K562 (cell line): ENCODE results near the gene SH3RF1. TPM values are rescaled to one million over a fixed set of nuclear protein-coding genes. Genes with fewer than 3 reads are reported as not detected.

Experiments used
- polyA plus RNA-seq, 8 experiments: library from polyadenylated mRNA; depleted of rRNA in 4 of 8; stranded (reverse) in 5 of 8; unstranded in 3 of 8; fragments of >200 nt; fragmentation: Nextera tagmentation in 2 of 8; fragmentation: Illumina TruSeq in 1 of 8; extraction: Ambion mirVana in 2 of 8; extraction: Trizol in 1 of 8; gene quantifications; 2 replicates each; pipeline versions ENCODE4 v1.2.1 to v1.2.3, GENCODE V29; 2011 to 2014; ENCODE audit warnings: inconsistent platforms in 1 of 8, missing spikeins in 1 of 8
- total RNA-seq, 7 experiments: library from RNA; depleted of rRNA in 6 of 7; stranded (reverse); fragments of >200 nt in 6 of 7; fragmentation: Illumina TruSeq in 2 of 7; extraction: Trizol in 2 of 7; gene quantifications; 2 replicates each; pipeline versions ENCODE4 v1.2.1 to v1.2.3, GENCODE V29; 2011 to 2021; ENCODE audit warnings: low replicate concordance in 1 of 7
- TF ChIP-seq, protein P1 (sequence below), 2 experiments: fragments of 450-650 bp; IDR thresholded peaks; 2 replicates each; pipeline ENCODE4 v1.6.1; 2016; ENCODE audit warnings: mild to moderate bottlenecking in 2 of 2, borderline replicate concordance in 1 of 2, low read depth in 1 of 2, moderate library complexity in 1 of 2

SH3RF1 gene
- total and polyA plus RNA-seq, 9 of the 15 experiments (the other 6 are each of a cell fraction or from before 2014, with no cell fraction given): 0.04 to 0.16 (median 0.11) TPM; not detected in 6

DNA sequence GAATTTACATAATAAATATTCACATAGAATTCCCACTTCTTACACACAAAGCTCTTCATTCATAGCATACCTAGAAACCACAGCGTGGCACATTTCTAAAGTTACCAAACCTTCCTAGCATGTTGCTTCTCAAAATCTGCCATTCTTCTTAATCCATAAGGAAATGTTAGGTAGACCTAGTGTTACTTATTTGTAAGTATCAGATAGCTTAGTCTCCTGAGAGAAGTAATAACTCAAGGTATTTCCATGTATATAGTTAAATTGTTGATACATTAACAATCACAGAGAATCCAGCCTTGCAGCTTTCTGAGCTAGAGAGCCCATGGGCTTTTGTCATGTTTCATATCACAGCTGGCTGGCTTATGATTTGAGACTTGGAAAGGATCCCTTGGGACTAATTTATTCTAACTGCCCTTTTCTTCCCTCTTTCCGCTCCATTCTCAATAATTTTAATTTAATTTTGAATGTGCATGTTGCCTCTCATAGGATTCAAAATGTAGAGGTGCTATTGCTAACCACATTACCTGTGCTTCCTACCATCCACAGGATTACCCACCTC, 17.6 kb downstream of the SH3RF1 start (continued):
- TF ChIP-seq, protein P1, sequence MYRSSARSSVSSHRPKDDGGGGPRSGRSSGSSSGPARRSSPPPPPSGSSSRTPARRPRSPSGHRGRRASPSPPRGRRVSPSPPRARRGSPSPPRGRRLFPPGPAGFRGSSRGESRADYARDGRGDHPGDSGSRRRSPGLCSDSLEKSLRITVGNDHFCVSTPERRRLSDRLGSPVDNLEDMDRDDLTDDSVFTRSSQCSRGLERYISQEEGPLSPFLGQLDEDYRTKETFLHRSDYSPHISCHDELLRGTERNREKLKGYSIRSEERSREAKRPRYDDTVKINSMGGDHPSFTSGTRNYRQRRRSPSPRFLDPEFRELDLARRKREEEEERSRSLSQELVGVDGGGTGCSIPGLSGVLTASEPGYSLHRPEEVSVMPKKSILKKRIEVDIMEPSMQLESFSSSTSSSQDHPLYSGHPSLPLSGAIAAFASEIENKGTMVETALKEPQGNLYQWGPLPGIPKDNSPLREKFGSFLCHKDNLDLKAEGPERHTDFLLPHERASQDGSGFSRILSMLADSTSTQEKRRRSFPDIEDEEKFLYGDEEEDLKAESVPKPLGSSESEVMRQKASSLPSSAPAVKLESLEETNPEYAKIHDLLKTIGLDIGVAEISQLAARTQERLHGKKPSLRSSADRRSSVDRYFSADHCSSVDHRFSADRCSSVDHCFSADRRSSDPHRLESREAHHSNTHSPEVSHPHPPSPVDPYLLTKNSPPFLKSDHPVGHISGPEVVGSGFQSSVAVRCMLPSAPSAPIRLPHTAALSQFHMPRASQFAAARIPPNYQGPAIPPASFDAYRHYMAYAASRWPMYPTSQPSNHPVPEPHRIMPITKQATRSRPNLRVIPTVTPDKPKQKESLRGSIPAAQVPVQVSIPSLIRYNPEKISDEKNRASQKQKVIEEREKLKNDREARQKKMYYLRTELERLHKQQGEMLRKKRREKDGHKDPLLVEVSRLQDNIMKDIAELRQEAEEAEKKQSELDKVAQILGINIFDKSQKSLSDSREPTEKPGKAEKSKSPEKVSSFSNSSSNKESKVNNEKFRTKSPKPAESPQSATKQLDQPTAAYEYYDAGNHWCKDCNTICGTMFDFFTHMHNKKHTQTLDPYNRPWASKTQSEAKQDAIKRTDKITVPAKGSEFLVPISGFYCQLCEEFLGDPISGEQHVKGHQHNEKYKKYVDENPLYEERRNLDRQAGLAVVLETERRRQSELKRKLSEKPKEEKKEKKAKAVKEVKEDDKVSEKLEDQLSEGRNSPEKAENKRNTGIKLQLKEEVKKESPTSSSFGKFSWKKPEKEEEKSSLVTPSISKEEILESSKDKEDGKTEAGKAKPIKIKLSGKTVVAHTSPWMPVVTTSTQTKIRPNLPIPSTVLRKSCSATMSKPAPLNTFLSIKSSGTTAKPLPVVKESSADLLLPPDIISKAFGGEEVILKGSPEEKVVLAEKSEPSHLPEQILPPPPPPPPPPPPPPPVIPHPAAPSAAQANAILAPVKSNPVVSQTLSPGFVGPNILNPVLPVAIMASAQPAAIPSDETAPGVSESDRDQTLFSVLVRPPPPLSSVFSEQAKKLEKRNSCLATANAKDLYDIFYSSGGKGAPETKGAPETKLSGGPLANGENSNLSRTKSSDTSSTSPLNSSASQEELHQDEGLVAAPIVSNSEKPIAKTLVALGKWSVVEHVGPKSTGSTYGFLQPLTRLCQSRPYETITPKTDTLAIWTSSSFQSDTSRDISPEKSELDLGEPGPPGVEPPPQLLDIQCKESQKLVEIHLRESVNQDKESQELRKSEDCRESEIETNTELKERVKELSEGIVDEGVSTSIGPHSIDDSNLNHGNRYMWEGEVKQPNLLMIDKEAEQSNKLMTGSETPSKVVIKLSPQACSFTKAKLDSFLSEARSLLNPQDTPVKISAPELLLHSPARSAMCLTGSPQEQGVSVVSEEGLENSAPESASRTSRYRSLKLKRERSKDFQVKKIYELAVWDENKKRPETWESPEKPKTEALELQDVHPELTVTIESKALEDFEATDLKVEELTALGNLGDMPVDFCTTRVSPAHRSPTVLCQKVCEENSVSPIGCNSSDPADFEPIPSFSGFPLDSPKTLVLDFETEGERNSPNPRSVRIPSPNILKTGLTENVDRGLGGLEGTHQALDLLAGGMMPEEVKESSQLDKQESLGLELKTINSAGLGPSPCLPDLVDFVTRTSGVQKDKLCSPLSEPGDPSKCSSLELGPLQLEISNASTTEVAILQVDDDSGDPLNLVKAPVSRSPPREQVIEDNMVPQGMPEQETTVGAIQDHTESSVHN (IDR thresholded peaks at IDR 0.05; ENCODE audit: borderline replicate concordance in 1 of 2, low read depth in 1 of 2): no peak
